Activated T-helper 17 cell treated with anti-CD3 and anti-CD28 coated beads, Interleukin-2, amount 50 U/mL, for 72 hours (primary cell): ENCODE results near the gene TRIP11. TPM values are rescaled to one million over a fixed set of nuclear protein-coding genes. Genes with fewer than 3 reads are reported as not detected.

Experiments
- ATAC-seq: fragments of 150-1000 bp; cut with Tn5 transposase; replicated peaks from 2 replicates; pipeline ENCODE4 v1.10.0; 2021; ENCODE audit warnings: mild to moderate bottlenecking, moderate library complexity
- H3K27ac Mint-ChIP-seq: one replicate; pipeline ENCODE4 v1.8.0; 2022; ENCODE audit warnings: mixed read lengths
- H3K27me3 Mint-ChIP-seq: one replicate; pipeline ENCODE4 v1.8.0; 2022; ENCODE audit warnings: mixed read lengths
- H3K36me3 Mint-ChIP-seq: one replicate; pipeline ENCODE4 v1.8.0; 2022; ENCODE audit warnings: low read depth, mild to moderate bottlenecking, mixed read lengths
- H3K4me1 Mint-ChIP-seq: one replicate; pipeline ENCODE4 v1.8.0; 2022; ENCODE audit warnings: mixed read lengths
- H3K4me3 Mint-ChIP-seq: one replicate; pipeline ENCODE4 v1.8.0; 2022; ENCODE audit warnings: mild to moderate bottlenecking, mixed read lengths
- H3K9me3 Mint-ChIP-seq: one replicate; pipeline ENCODE4 v1.8.0; 2022; ENCODE audit warnings: mixed read lengths
- total RNA-seq, 2 donors: library from RNA; stranded (reverse); gene quantifications; one replicate each; pipeline ENCODE4 v1.2.3, GENCODE V29; 2022

Gene TRIP11
- total RNA-seq, 2 donors from 2014 or later, result 38.5 to 39.8 TPM

GRCh38 chr14:91927800-91928199 lies 112.1 kb downstream of the TRIP11 start:
- Mint-ChIP-seq H3K9me3 (no peaks in the 10 kb centered on the region), H3K4me1 (no peaks in the 10 kb centered on the region), H3K27me3 (no peaks in the 10 kb centered on the region), H3K4me3 (no peak overlapping the region), H3K27ac (no peak overlapping the region), H3K36me3 (no peaks in the 10 kb centered on the region)
- no peak for ATAC-seq

GRCh38 chr14:91927191-91927590 lies 112.7 kb downstream of the TRIP11 start:
- Mint-ChIP-seq H3K27me3 (no peaks in the 10 kb centered on the region), H3K9me3 (no peaks in the 10 kb centered on the region), H3K27ac (no peak overlapping the region), H3K36me3 (no peaks in the 10 kb centered on the region), H3K4me1 (no peaks in the 10 kb centered on the region), H3K4me3 (no peak overlapping the region)
- no peak for ATAC-seq

- no peak for ATAC-seq
- Mint-ChIP-seq H3K4me3 (no peak overlapping the region), H3K27me3 (no peaks in the 10 kb centered on the region), H3K9me3 (no peaks in the 10 kb centered on the region), H3K4me1 (no peaks in the 10 kb centered on the region), H3K27ac (no peak overlapping the region), H3K36me3 (no peaks in the 10 kb centered on the region)
These were observed 113.5 kb downstream of the TRIP11 start for GRCh38 chr14:91926131-91926890.

- Mint-ChIP-seq H3K4me3 (no peak overlapping the region), H3K9me3 (no peaks in the 10 kb centered on the region), H3K4me1 (no peaks in the 10 kb centered on the region), H3K36me3 (no peaks in the 10 kb centered on the region), H3K27me3 (no peaks in the 10 kb centered on the region), H3K27ac (no peak overlapping the region)
- ATAC-seq, result no peak
These were observed 114.1 kb downstream of the TRIP11 start for GRCh38 chr14:91925727-91926121.

GRCh38 chr14:91925001-91925726 lies 114.7 kb downstream of the TRIP11 start:
- no peak for ATAC-seq
- H3K4me1 Mint-ChIP-seq, result no peaks in the 10 kb centered on the region
- no peak overlapping the region for H3K27ac Mint-ChIP-seq
- no peak overlapping the region for H3K4me3 Mint-ChIP-seq
- H3K36me3 Mint-ChIP-seq, result no peaks in the 10 kb centered on the region
- H3K9me3 Mint-ChIP-seq, result no peaks in the 10 kb centered on the region
- no peaks in the 10 kb centered on the region for H3K27me3 Mint-ChIP-seq

- Mint-ChIP-seq H3K36me3 (no peaks in the 10 kb centered on the region), H3K27ac (no peak overlapping the region), H3K4me1 (no peaks in the 10 kb centered on the region), H3K27me3 (peaks cover 3% of the 10 kb centered on the region), H3K4me3 (no peak overlapping the region), H3K9me3 (peaks cover 3% of the 10 kb centered on the region)
- no peak for ATAC-seq
These were observed 119.3 kb downstream of the TRIP11 start for GRCh38 chr14:91920526-91920925.

- ATAC-seq, result no peak
These were observed 120.0 kb downstream of the TRIP11 start for GRCh38 chr14:91919814-91920213.

GRCh38 chr14:91918186-91918883 lies 121.5 kb downstream of the TRIP11 start:
- no peak overlapping the region for H3K27ac Mint-ChIP-seq
- peaks cover 4% of the 10 kb centered on the region for H3K9me3 Mint-ChIP-seq
- H3K4me1 Mint-ChIP-seq, result no peaks in the 10 kb centered on the region
- peaks cover 3% of the 10 kb centered on the region for H3K27me3 Mint-ChIP-seq
- no peaks in the 10 kb centered on the region for H3K36me3 Mint-ChIP-seq
- H3K4me3 Mint-ChIP-seq, result no peak overlapping the region
- no peak for ATAC-seq

More at GRCh38 chr14:91919814-91920213, 120.0 kb downstream of the TRIP11 start:
- no peak overlapping the region for H3K27ac Mint-ChIP-seq
- no peaks in the 10 kb centered on the region for H3K4me1 Mint-ChIP-seq
- H3K9me3 Mint-ChIP-seq, result peaks cover 4% of the 10 kb centered on the region
- peaks cover 3% of the 10 kb centered on the region for H3K27me3 Mint-ChIP-seq
- H3K4me3 Mint-ChIP-seq, result no peak overlapping the region
- H3K36me3 Mint-ChIP-seq, result no peaks in the 10 kb centered on the region

Other genes with a start within 250 kb of the TRIP11 start
- gene TC2N, start 172.5 kb downstream of the TRIP11 start, total RNA-seq, result 10 to 100 TPM; 39.2 to 81.2 TPM
- 1 to 10 TPM; 1.4 to 7.6 TPM for gene FBLN5, start 92.4 kb downstream of the TRIP11 start, total RNA-seq
- gene ATXN3, start 66.5 kb upstream of the TRIP11 start, total RNA-seq, result 10 to 100 TPM; 21.8 to 31.7 TPM
- 10 to 100 TPM; 67.1 to 88.5 TPM for gene NDUFB1, start 81.6 kb upstream of the TRIP11 start, total RNA-seq
- gene CPSF2, start 81.9 kb upstream of the TRIP11 start, total RNA-seq, result 10 to 100 TPM; 42.9 to 88.8 TPM